Measurements from ENCODE around the gene FOXF2.

FOXF2 gene

GRCh38 chr6:1415416-1416063 lies 26.2 kb downstream of the FOXF2 start:
- no peak for DNase-seq

DNA sequence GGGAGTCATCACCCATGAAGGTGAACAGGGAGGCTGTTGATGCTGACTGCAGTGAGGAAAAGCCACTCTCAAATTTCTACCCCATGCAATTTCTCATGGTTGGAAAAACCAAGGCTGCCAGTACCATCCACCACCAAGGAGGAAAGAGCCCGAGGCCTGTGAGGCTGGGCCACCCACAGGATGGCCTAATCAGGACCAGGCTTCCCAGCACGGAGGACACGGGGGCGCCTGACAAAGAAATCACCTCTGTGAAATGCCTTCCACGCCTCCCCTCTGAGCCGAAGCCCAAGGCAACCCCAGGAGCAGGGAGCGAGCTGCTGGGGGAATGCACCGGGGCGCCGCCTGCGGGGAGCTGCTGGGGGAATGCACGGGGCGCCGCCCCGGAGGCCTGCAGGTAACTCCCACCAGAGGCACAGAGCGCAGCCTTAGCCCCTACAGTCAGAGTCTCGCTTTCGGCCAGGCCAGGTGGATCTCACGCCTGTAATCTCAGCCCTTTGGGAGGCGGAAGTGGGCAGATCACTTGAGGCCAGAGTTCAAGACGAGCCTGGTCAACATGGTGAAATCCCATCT lies 26.9 kb downstream of the FOXF2 start:
- no peak for DNase-seq

- DNase-seq = no peak
Measured at GRCh38 chr6:1416820-1417219, 27.4 kb downstream of the FOXF2 start.

- no peak for DNase-seq
Measured at GRCh38 chr6:1417718-1418117, 28.3 kb downstream of the FOXF2 start.

- no peak for DNase-seq
Measured at GRCh38 chr6:1418471-1419191, 29.3 kb downstream of the FOXF2 start.

GRCh38 chr6:1420382-1420781 lies 31.0 kb downstream of the FOXF2 start:
- DNase-seq = no peak

GRCh38 chr6:1422290-1422689 lies 32.9 kb downstream of the FOXF2 start:
- no peak for DNase-seq

- no peak for DNase-seq
Measured at GRCh38 chr6:1423578-1423977, 34.2 kb downstream of the FOXF2 start.

DNA sequence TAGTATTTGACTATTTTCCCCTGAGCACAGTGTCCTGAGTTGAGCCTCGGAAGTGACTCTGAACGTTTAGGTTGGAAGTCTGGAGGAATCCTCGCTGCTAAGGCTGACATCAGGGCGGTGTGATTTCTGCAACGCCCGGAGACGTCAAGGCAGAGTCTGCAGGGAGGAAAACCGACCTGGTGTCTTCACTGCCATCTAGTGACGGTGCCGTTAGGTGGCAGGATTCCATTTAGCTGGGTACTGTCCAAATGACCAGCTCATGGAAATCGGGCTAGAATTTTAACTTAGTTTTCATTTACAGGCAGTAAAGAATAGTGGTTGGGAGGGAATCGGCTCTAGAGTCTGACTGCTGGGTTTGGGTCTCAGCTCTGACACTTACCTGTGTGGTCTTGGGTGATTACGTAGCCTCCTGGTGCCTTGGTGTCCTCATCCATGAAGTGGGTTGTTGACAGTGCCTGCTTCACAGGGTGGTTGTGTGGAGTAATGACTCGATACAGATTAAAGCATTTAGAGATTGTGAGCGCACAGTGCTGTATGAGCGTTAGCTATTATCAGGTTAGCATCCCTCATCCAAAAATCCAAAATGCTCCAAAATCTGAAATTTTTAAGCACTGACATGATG lies 35.0 kb downstream of the FOXF2 start:
- DNase-seq = no peak

GRCh38 chr6:1426416-1426815 lies 37.0 kb downstream of the FOXF2 start:
- no peak for DNase-seq

GRCh38 chr6:1435806-1436205 lies 46.4 kb downstream of the FOXF2 start:
- no peak for DNase-seq

GRCh38 chr6:1436334-1437306 lies 47.2 kb downstream of the FOXF2 start:
- no peak for DNase-seq

GRCh38 chr6:1437553-1438406 lies 48.4 kb downstream of the FOXF2 start:
- no peak for DNase-seq

- DNase-seq = no peak
Measured at GRCh38 chr6:1438471-1438881, 49.1 kb downstream of the FOXF2 start.

GRCh38 chr6:1439349-1439748 lies 50.0 kb downstream of the FOXF2 start:
- DNase-seq = no peak

GRCh38 chr6:1442929-1443328 lies 53.6 kb downstream of the FOXF2 start:
- no peak for DNase-seq

Data from activated effector memory CD4-positive, alpha-beta T cell treated with Interleukin-2 at 50 U/mL for 16 hours (primary cell).